Duodenal mucosa (tissue), 2 donors: ENCODE data around the gene CENPB.
A peak's percentile ranks its signal among the peaks of the same experiment; 100 is the strongest.

Experiments
- H3K27ac ChIP-seq: one replicate; pipeline ENCODE4 v1.7.0; 2013; ENCODE audit warnings: low read depth, low read length
- H3K27me3 ChIP-seq, 2 donors: one replicate each; pipeline ENCODE4 v1.7.0; 2013; ENCODE audit warnings: low read length in 2 of 2, control low read depth in 1 of 2; ENCODE audit not compliant: insufficient read depth in 2 of 2, control insufficient read depth in 1 of 2
- H3K36me3 ChIP-seq, 2 donors: one replicate each; pipeline ENCODE4 v1.7.0; 2013; ENCODE audit warnings: low read length in 2 of 2, control low read depth in 1 of 2; ENCODE audit not compliant: insufficient read depth in 2 of 2, control insufficient read depth in 1 of 2
- H3K4me1 ChIP-seq, 2 donors: one replicate each; pipeline ENCODE4 v1.7.0; 2013; ENCODE audit warnings: low read length in 2 of 2, control low read depth in 1 of 2; ENCODE audit not compliant: insufficient read depth in 2 of 2, control insufficient read depth in 1 of 2
- H3K4me3 ChIP-seq, 2 donors: one replicate each; pipeline ENCODE4 v1.7.0; 2013; ENCODE audit warnings: low read length in 2 of 2, low read depth in 1 of 2
- H3K9ac ChIP-seq, 2 donors: one replicate each; pipeline ENCODE4 v1.7.0; 2013; ENCODE audit warnings: low read length in 2 of 2, low read depth in 1 of 2
- H3K9me3 ChIP-seq, 2 donors: one replicate each; pipeline ENCODE4 v1.7.0; 2013; ENCODE audit warnings: low read length in 2 of 2, control low read depth in 1 of 2; ENCODE audit not compliant: control insufficient read depth in 1 of 2

CENPB gene

DNA sequence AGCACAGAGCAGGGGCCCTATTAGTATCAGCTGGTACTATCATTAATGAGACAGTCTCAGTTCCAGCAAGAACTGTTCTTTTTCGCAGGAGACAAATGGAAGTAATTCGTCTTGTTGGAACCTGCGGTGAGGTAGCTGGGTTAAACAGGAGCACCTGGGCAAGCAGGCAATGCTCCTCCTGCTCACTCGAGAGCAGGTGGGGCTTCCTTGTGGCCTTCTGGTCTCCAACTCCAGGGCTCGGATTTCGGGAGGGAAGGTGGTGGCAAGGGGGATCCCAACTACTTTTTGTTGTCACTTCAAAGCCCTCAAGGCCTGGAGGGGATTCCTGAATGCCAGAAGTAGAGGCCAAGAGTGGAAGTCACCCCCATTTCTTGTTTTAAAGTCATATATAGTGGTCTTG is 3.9 kb downstream of the CENPB start:
- Histone ChIP-seq H3K9ac (no peak overlapping the region), H3K4me1 (peaks cover 39 to 49% of the 10 kb centered on the region in 2 donors), H3K4me3 (no peak overlapping the region), H3K36me3 (peaks cover 0 to 10% of the 10 kb centered on the region in 2 donors), H3K27ac (no peak overlapping the region), H3K27me3 (peaks cover 0 to 18% of the 10 kb centered on the region in 2 donors), H3K9me3 (no peaks in the 10 kb centered on the region)

DNA sequence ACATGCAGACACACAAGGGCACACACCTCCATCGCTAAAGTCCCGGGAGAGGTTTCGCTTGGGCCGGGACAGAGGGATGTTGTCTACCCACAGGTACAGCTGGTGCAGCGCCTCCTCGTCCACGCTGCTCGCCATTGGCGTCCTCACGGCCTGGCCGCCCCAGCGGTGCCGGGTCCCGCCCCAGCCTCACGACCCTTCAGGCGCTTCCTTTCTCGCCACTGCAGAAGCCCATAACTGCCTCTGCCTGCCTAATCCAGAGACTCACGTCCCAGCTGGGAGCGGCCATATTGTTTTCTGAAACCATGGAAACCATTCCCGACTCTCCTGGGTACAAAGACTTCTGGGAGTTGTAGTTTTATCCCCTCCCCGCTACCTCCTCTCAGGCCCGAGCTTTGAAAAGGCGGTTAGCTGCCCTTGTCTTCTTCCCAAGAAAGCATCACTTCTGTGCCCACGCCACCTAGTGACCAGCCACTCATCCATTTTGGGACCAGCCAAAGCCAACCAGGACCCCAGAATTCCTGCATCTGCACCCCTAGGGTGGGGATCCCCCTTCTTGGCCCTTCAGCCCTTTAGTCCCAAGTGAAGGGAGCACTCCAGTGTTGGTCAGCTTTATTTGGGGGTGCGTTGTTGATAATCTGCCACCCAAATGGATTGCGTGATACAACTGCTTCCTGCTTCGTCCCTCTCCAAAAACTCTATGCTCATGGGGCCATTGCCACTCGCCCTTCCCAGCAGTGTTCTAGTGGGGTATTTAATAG is 5.2 kb downstream of the CENPB start, which contains the start of gene SPEF1:
Gene SPEF1, minus strand, starts transcription at position 296 of the 758 bp plus-strand sequence. Its CDS starts 161 bp downstream, at position 135.
- Histone ChIP-seq H3K4me1 (peaks cover 32 to 48% of the 10 kb centered on the region in 2 donors), H3K27ac (no peak within 1 kb of the TSS), H3K4me3 (peak within 1 kb of the TSS; percentile 71 to 75)

DNA sequence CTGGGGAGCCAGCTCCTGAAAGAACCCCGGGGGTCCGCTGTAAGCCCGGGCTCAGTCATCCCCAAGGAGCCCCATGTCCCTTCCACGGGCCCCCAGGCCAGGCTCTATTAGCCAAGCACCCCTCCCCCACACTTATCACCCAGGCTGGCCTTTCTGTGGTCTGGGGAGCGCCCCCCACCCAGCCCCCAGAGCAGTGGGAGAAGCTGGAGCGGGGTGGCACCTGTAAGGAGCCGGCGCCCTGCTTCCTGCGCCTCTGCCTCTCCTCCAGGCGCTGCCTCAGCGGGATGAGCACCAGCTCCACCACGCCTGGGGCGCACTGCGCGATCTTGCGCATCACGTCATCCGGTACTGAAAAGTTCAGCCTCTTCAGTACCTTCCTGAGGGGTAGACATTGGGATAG is 7.6 kb downstream of the CENPB start:
- no peak overlapping the region for H3K27ac ChIP-seq
- H3K4me3 ChIP-seq: no peak overlapping the region
- H3K4me1 ChIP-seq: peaks cover 16 to 32% of the 10 kb centered on the region in 2 donors
- H3K9me3 ChIP-seq: no peaks in the 10 kb centered on the region
- H3K36me3 ChIP-seq: peaks cover 0 to 4% of the 10 kb centered on the region in 2 donors
- H3K27me3 ChIP-seq: peaks cover 0 to 20% of the 10 kb centered on the region in 2 donors
- no peak overlapping the region for H3K9ac ChIP-seq

More for the DNA sequence above, 5.2 kb downstream of the CENPB start, which contains the start of gene SPEF1:
- peak within 1 kb of the TSS in 1 of 2 donors; percentile 28 for H3K9ac ChIP-seq
- peaks cover 0 to 20% of the 10 kb centered on the region in 2 donors for H3K27me3 ChIP-seq
- no peaks in the 10 kb centered on the region for H3K9me3 ChIP-seq
- peaks cover 0 to 10% of the 10 kb centered on the region in 2 donors for H3K36me3 ChIP-seq

DNA sequence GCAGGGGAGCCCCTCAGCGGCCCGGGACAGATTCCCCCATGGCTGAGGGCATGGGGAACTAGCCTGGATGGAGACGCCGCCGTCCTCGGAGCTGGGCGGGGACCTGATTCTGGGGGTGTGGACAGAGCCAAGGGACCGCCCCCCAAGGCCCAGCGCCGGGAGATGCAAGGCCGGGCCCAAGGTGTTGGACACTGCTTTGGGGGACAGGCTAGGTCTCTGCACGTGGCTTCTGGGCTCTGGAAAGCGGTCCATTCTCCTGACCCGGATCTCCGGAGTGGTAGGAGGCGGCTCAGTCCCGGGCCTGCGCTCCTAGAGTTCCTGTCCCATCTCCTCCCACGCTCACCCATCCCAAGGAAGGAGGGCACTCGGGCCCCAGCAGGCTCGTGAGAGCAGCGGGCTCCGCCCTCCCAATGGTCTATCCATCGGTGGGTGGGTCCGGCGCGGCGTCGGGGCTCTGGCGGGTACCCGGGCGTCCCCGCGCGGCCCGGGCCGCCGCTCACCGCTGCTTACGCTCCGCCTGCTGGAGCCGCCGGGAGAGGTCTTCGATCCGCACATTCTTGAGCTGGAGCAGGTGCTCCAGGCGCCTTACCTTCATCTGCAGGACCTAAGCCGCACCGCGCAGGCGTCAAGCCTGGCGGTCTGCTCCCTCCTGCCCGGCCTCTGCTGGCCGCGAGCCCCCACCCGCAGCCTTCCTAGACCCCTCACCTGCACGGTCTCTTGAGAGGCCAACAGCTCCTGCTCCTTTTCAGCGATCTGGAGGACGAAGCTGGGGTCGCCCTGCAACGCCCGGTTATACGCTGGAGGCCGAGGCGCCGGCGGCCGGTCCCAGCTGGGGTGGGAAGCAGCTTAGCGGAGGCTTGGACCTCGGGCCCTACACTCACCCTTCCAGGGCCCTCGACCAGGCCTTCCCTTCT is 8.6 kb downstream of the CENPB start:
- H3K27me3 ChIP-seq: peaks cover 0 to 20% of the 10 kb centered on the region in 2 donors
- H3K9ac ChIP-seq: peak overlapping the region; percentile 17 to 54
- no peaks in the 10 kb centered on the region for H3K36me3 ChIP-seq
- no peaks in the 10 kb centered on the region for H3K9me3 ChIP-seq
- H3K4me1 ChIP-seq: peaks cover 7 to 23% of the 10 kb centered on the region in 2 donors
- H3K4me3 ChIP-seq: peak overlapping the region; percentile 65 to 72
- no peak overlapping the region for H3K27ac ChIP-seq

DNA sequence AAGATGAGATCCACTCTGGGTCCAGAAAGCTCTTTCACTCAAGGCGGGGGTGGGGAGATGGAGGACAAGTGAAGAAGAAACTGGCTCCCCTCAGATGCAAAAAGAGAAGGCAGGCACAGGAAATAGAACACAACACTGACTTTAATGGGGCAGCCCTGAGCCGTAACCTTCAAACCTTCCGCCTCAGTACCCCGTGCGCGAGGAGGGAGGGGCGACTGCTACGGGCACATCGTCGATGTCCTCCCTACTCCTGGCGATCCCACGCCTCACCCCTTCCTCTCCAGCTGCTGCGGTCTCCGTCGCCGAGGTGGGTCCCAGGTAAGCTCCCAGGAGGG is 9.2 kb downstream of the CENPB start:
- peak overlapping the region; percentile 17 to 54 for H3K9ac ChIP-seq
- peak overlapping the region; percentile 65 to 72 for H3K4me3 ChIP-seq
- no peak overlapping the region for H3K27ac ChIP-seq
- H3K27me3 ChIP-seq: peaks cover 0 to 20% of the 10 kb centered on the region in 2 donors
- H3K36me3 ChIP-seq: no peaks in the 10 kb centered on the region
- H3K4me1 ChIP-seq: peaks cover 7 to 22% of the 10 kb centered on the region in 2 donors
- H3K9me3 ChIP-seq: no peaks in the 10 kb centered on the region

DNA sequence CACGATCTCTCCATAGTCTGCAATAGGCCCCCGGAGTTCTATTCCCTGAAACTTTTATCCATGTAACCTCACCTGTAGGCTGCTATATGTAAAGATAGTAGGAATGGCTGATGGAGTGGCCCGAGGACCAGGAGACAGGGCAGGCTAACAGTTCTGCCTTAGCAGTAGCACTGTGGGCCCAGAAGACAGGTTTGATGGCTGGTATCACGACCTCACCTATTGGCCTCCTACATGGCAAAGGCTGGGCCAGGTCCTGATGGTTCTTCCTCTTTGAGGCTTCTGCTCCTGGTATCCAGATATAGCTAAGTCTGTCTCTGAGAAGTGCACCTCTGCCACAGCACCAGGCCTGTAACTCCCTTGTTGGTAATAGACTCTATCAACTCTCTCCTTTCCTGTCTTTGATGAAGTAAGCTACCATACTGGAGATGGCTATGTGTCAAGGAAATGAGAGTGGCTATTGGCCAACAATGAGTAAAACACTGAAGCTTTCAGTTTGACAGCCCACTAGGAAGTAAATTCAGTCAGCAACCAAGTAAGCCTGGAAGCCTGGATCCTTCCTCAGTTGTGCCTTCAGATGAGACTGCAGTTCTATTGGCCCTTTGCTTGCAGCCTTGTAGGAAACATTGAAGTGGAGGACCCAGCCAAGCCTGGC is 11.0 kb downstream of the CENPB start:
- Histone ChIP-seq H3K27ac (no peak overlapping the region), H3K27me3 (peaks cover 0 to 20% of the 10 kb centered on the region in 2 donors)

DNA sequence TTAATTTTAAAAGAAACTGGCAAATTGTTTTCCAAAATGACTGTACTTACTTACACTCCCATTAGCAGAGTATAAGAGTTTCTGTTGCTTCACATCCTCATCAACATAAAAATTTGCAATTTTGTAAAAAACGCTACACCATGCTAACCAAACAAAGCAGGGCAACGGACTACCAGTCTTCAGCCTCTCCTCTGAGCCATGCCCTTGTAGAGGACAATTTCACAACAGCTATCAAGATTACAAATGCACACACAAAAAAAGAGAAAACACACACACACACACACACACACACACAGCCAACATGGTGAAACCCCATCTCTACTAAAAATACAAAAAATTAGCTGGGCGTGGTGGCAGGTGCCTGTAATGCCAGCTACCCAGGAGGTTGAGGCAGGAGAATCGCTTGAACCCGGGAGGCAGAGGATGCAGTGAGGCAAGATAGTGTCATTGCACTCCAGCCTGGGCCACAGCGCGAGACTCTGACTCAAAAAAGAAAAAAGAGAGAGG is 14.9 kb downstream of the CENPB start:
- Histone ChIP-seq H3K4me1 (peaks cover 11 to 18% of the 10 kb centered on the region in 2 donors), H3K36me3 (no peaks in the 10 kb centered on the region), H3K9ac (no peak overlapping the region), H3K27ac (no peak overlapping the region), H3K9me3 (no peaks in the 10 kb centered on the region), H3K4me3 (no peak overlapping the region), H3K27me3 (no peaks in the 10 kb centered on the region)

More for the DNA sequence above, 11.0 kb downstream of the CENPB start:
- H3K36me3 ChIP-seq: no peaks in the 10 kb centered on the region
- H3K4me3 ChIP-seq: no peak overlapping the region
- H3K9me3 ChIP-seq: no peaks in the 10 kb centered on the region
- H3K4me1 ChIP-seq: peaks cover under 1 to 16% of the 10 kb centered on the region in 2 donors
- no peak overlapping the region for H3K9ac ChIP-seq

DNA sequence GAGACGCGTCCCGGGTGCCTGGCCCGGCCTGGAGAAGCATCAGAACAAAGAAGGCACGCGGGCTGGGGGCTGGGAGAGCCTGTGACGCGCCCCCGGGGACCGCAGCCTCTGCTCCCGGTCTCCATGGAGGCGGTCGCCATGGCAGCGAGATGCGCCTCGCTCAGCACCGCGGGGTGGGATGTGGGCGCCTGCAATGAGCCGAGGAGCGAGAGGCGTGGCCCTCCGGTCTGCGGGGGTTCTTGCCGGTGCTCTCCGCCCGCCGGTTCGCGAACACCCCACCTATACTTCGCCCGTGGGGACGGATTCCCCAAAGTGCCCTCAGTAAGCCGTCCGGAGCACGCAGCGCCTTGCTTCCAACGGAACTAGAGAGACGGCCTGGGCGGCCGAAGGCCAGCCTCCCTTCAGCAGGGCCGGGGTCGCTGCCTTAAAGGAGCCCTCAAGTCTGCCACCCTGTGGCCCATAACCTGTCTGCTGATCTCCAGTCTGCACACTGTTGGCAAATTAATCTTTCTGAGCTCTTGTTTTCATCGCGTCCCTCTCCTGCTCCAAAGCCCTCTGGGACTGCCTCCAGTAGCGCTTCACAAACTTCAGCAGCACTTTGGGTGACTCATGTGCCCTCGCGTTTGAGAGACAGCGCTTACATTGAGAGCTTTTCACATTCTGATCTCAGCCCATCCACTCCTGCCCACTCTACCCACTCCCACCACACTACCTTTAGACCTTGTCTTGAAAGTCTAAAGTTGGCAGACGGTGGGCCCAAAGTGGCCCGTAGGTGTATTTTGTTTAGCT is 18.0 kb downstream of the CENPB start:
- H3K27me3 ChIP-seq: no peaks in the 10 kb centered on the region
- peak overlapping the region; percentile 81 to 87 for H3K9ac ChIP-seq
- peak overlapping the region; percentile 83 to 89 for H3K4me3 ChIP-seq
- peak overlapping the region; percentile 86 for H3K27ac ChIP-seq
- peaks cover 34 to 41% of the 10 kb centered on the region in 2 donors for H3K4me1 ChIP-seq
- H3K9me3 ChIP-seq: no peaks in the 10 kb centered on the region
- no peaks in the 10 kb centered on the region for H3K36me3 ChIP-seq
